Fibroblast of lung (primary cell): ENCODE measurements around the gene HTR7. TPM values are rescaled to one million over a fixed set of nuclear protein-coding genes. Genes with fewer than 3 reads are reported as not detected.

Experiments used
- DNase-seq, 2 donors: peaks; one replicate each; pipeline versions ENCODE4 v3.0.0 to v3.0.0-alpha.2; 2010; ENCODE audit warnings: low read depth in 2 of 2
- H2AFZ ChIP-seq: 2 replicates; pipeline ENCODE4 v1.5.1; 2012; ENCODE audit warnings: low read length, control low read depth, inconsistent platforms
- H3K27ac ChIP-seq: 2 replicates; pipeline ENCODE4 v1.5.1; 2011; ENCODE audit warnings: low read length, control low read depth; ENCODE audit not compliant: insufficient read depth
- H3K27me3 ChIP-seq: 2 replicates; pipeline ENCODE4 v1.5.1; 2011; ENCODE audit warnings: mild to moderate bottlenecking, low read length; ENCODE audit not compliant: control insufficient read depth, insufficient read depth
- H3K36me3 ChIP-seq: 2 replicates; pipeline ENCODE4 v1.5.1; 2011; ENCODE audit warnings: low read length; ENCODE audit not compliant: control insufficient read depth, insufficient read depth
- H3K4me1 ChIP-seq: 2 replicates; pipeline ENCODE4 v1.5.1; 2011; ENCODE audit warnings: low read length; ENCODE audit not compliant: control insufficient read depth, insufficient read depth; ENCODE audit errors: extremely low read depth
- H3K4me2 ChIP-seq: 2 replicates; pipeline ENCODE4 v1.5.1; 2011; ENCODE audit warnings: low read length, control low read depth; ENCODE audit not compliant: insufficient read depth; ENCODE audit errors: extremely low read depth
- H3K4me3 ChIP-seq, 4 experiments: fragments of 200-600 bp in 1 of 4; sonication (generic) in 1 of 4; replicated peaks in 1 of 4; 2 replicates each; pipeline ENCODE4 v1.5.1; 2011 to 2016; ENCODE audit warnings: low read length in 4 of 4, low read depth in 3 of 4, mild to moderate bottlenecking in 3 of 4, control low read depth in 2 of 4, inconsistent platforms in 1 of 4, mixed read lengths in 1 of 4; ENCODE audit not compliant: insufficient read depth in 1 of 4; ENCODE audit errors: control extremely low read depth in 1 of 4
- H3K79me2 ChIP-seq: 2 replicates; pipeline ENCODE4 v1.5.1; 2012; ENCODE audit warnings: mild to moderate bottlenecking, low read length, inconsistent platforms; ENCODE audit not compliant: control insufficient read depth, insufficient read depth
- H3K9ac ChIP-seq: 2 replicates; pipeline ENCODE4 v1.5.1; 2011; ENCODE audit warnings: mild to moderate bottlenecking, low read length, control low read depth; ENCODE audit not compliant: insufficient read depth
- H3K9me3 ChIP-seq: 2 replicates; pipeline ENCODE4 v1.5.1; 2012; ENCODE audit warnings: low read depth, low read length; ENCODE audit not compliant: control insufficient read depth, insufficient read depth
- H4K20me1 ChIP-seq: 2 replicates; pipeline ENCODE4 v1.5.1; 2011; ENCODE audit warnings: low read length; ENCODE audit not compliant: control insufficient read depth, insufficient read depth; ENCODE audit errors: extremely low read depth
- EZH2 ChIP-seq: IDR thresholded peaks from 2 replicates; pipeline ENCODE4 v1.5.1; 2012; ENCODE audit warnings: low read length, control low read depth, mild to moderate bottlenecking; ENCODE audit errors: missing control alignments
- polyA plus RNA-seq, 2 donors: library from polyadenylated mRNA; depleted of rRNA in 1 of 2; stranded (reverse) in 1 of 2; unstranded in 1 of 2; fragments of >200 nt; gene quantifications; 2 replicates each; pipeline ENCODE4 v1.2.1, GENCODE V29; 2011 to 2012; ENCODE audit warnings: missing spikeins in 1 of 2
- total RNA-seq: library from RNA; depleted of rRNA; stranded (reverse); fragments of >200 nt; gene quantifications from 2 replicates; pipeline ENCODE4 v1.2.1, GENCODE V29; 2014
- TF ChIP-seq, protein P1 (sequence below), 2 donors: IDR thresholded peaks in 1 of 2; conservative IDR thresholded peaks in 1 of 2; 1 replicate in 1 of 2; 2 replicates in 1 of 2; pipeline ENCODE4 v1.5.1; 2011 to 2012; ENCODE audit warnings: low read length in 2 of 2, control low read depth in 1 of 2, inconsistent platforms in 1 of 2, low read depth in 1 of 2, mild to moderate bottlenecking in 1 of 2

Gene HTR7
- total and polyA plus RNA-seq, 2 donors (not counting 1 experiment from before 2014, with no cell fraction given), result 0.83 to 1.3 TPM

DNA sequence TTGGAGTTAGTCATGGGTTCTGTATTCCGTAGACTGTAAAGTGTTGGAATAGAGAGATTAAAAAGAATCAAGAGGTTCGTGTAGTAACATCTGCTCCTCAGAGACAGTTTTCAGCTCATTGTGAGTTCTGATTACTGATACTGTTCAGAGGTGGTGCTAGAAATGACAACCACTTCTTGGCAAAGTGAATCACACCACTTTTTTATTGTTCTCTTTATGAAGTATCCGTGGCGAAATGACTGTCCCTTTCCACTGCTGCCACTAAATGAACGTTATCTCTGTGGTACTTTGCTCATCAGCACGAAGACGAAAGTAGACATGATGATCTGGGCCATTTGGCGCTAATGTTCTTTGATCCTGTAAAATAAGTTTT is 14.8 kb upstream of the HTR7 start:
- Histone ChIP-seq H3K79me2 (peaks cover 25% of the 10 kb centered on the region), H2AFZ (no peak overlapping the region), H3K4me3 (peak overlapping the region; percentile 73 to 95 (median 92)), H3K9me3 (no peaks in the 10 kb centered on the region), H3K4me2 (peak overlapping the region; percentile 88), H3K9ac (peak overlapping the region; percentile 82), H4K20me1 (no peaks in the 10 kb centered on the region), H3K36me3 (no peaks in the 10 kb centered on the region), H3K27ac (peak overlapping the region; percentile 60), H3K27me3 (peaks cover 4% of the 10 kb centered on the region), H3K4me1 (no peaks in the 10 kb centered on the region)
- DNase-seq, result no peak
- TF ChIP-seq EZH2, result no peak
- TF ChIP-seq, protein P1, sequence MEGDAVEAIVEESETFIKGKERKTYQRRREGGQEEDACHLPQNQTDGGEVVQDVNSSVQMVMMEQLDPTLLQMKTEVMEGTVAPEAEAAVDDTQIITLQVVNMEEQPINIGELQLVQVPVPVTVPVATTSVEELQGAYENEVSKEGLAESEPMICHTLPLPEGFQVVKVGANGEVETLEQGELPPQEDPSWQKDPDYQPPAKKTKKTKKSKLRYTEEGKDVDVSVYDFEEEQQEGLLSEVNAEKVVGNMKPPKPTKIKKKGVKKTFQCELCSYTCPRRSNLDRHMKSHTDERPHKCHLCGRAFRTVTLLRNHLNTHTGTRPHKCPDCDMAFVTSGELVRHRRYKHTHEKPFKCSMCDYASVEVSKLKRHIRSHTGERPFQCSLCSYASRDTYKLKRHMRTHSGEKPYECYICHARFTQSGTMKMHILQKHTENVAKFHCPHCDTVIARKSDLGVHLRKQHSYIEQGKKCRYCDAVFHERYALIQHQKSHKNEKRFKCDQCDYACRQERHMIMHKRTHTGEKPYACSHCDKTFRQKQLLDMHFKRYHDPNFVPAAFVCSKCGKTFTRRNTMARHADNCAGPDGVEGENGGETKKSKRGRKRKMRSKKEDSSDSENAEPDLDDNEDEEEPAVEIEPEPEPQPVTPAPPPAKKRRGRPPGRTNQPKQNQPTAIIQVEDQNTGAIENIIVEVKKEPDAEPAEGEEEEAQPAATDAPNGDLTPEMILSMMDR (conservative IDR thresholded peaks at IDR 0.05 in 1 of 2, IDR thresholded peaks at IDR 0.05 in 1 of 2; ENCODE audit: low read depth in 1 of 2, low read length in 2 of 2), result no peak

DNA sequence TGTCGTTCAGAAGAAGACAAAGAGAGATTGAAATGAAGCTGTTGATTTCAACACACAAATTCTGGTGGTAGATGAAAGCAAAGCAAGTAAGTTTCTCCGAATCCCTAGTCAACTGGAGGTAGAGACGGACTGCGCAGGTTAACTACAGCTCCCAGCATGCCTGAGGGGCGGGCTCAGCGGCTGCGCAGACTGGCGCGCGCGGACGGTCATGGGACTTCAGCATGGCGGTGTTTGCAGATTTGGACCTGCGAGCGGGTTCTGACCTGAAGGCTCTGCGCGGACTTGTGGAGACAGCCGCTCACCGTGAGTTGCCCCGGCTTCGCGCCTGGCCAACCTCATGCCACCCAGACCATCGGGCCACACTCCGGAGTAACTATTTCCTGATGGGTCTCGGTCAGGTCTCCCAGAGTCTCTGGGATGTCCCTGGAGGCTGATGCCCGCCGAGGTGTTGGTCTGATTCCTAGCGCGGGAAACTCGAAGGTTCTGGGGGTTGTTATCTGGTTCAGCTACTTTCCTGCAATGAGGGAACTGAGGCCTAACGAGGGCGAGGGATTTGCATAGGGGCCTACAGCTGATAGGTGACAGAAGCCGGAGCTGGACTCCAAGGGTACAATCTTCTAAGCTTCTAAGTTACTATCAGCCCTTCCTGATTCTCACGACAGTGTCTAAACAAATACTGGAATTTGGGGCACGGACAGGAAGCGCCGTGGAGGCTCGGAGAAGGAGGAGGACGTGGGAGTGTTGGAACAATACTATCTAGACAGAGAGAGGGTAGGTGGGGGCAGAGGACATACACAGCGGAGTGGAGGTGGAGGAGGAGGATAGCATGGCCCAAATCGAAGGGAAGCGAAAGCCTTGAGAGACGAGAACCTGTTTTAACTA is 14.2 kb upstream of the HTR7 start, which contains the start of gene RPP30:
RPP30 (plus strand) TSS at position 209 of the 882 bp plus-strand sequence; CDS start at position 222, 13 bp downstream.
- no peaks in the 10 kb centered on the region for H3K36me3 ChIP-seq
- H3K9ac ChIP-seq, result peak within 1 kb of the TSS; percentile 82
- peaks cover 25% of the 10 kb centered on the region for H3K79me2 ChIP-seq
- H2AFZ ChIP-seq, result peak within 1 kb of the TSS; percentile 95
- H3K4me3 ChIP-seq, result peak within 1 kb of the TSS; percentile 73 to 95 (median 92)
- H3K4me1 ChIP-seq, result no peaks in the 10 kb centered on the region
- H3K4me2 ChIP-seq, result peak within 1 kb of the TSS; percentile 88
- H3K9me3 ChIP-seq, result no peaks in the 10 kb centered on the region
- H3K27ac ChIP-seq, result peak within 1 kb of the TSS; percentile 60
- peaks cover 4% of the 10 kb centered on the region for H3K27me3 ChIP-seq
- peak; percentile 78 to 83 for DNase-seq
- no peaks in the 10 kb centered on the region for H4K20me1 ChIP-seq
- TF ChIP-seq, protein P1 (conservative IDR thresholded peaks at IDR 0.05 in 1 of 2, IDR thresholded peaks at IDR 0.05 in 1 of 2; ENCODE audit: low read depth in 1 of 2, low read length in 2 of 2), result no peak
- TF ChIP-seq EZH2, result no peak

DNA sequence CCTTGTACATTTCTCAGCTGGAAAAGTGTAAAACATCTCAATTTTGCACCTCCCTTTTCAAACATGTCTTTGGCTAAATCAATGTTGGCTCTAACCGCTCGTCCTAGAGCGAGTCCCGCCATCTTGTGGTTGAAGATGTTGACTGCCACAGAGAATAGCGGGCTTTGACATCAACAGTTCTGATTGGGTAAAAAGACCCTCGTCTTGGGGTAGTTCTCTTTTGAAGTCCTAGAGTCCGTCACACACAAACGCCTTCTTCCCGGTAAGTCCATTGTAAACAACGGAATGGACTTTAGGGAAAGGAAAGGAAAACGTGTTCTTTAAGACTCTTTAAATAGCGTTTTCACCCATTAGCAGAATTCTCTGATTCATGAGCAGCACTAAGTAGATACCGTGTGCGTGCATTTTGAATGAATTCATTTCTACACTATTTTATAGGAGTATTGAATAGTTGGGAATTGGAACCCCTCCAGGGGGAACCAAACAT is 13.5 kb upstream of the HTR7 start:
- Histone ChIP-seq H3K9ac (no peak overlapping the region), H3K4me3 (peak overlapping the region; percentile 73 to 95 (median 92)), H3K9me3 (no peaks in the 10 kb centered on the region), H3K27me3 (peaks cover 4% of the 10 kb centered on the region), H3K27ac (peak overlapping the region; percentile 60), H2AFZ (peak overlapping the region; percentile 86), H3K4me1 (no peaks in the 10 kb centered on the region), H4K20me1 (no peaks in the 10 kb centered on the region), H3K79me2 (peaks cover 25% of the 10 kb centered on the region), H3K36me3 (no peaks in the 10 kb centered on the region), H3K4me2 (peak overlapping the region; percentile 76)
- DNase-seq, result peak; percentile 88 to 90
- TF ChIP-seq EZH2, result no peak
- TF ChIP-seq, protein P1 (conservative IDR thresholded peaks at IDR 0.05 in 1 of 2, IDR thresholded peaks at IDR 0.05 in 1 of 2; ENCODE audit: low read depth in 1 of 2, low read length in 2 of 2), result peak; percentile 60 to 70
